ENCODE data around the gene SCYGR3.

SCYGR3 gene

DNA sequence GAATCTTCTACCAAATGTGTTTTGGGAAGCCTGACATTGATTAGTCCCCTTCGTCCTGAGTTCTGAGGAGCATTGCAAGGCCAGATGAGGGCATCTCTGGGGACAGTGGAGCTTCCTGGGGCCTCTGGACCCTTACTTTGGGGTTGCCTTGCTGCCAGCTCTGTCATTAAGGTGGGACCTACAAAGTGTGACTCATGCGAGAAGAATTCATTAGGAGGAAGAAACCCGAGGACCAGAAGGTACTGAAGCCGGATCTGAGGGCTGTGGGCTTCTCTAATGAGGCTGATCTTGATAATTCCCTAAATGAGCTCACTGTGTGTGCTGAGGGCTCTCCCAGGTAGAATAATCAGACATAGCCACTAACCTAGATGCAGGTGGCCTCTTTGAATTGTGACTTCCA is 16.6 kb downstream of the SCYGR3 start:
- TF ChIP-seq CTCF (conservative IDR thresholded peaks at IDR 0.05) (no peak), ZFX (IDR thresholded peaks at IDR 0.05) (no peak)

GRCh38 chr2:227597036-227597435 is 17.6 kb downstream of the SCYGR3 start:
- H3K27ac ChIP-seq, result no peak overlapping the region
- no peak for TF ChIP-seq CTCF (conservative IDR thresholded peaks at IDR 0.05)

More for the DNA sequence above, 16.6 kb downstream of the SCYGR3 start:
- no peak overlapping the region for H3K27ac ChIP-seq

DNA sequence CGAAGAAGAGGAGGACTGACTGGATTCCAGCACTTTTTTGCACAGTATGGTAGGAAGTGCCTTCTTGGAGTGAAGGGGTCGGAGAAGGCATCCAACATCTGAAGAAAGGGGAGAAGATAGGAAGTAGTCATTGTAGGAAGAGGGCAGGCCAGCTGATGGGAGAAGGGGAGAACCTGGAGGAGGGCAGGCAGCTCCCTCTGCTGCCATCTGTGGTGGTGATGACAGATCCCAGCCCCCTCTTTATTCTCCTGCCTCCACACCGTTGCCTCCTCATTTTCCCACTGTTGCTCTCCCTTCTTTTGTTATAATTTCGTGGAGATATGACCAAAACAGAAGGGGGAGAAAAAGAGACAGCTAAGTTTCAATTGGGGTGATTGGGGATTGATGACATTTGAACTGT is 18.8 kb downstream of the SCYGR3 start:
- H3K27ac ChIP-seq, result no peak overlapping the region
- TF ChIP-seq ZFX (IDR thresholded peaks at IDR 0.05), result no peak
- no peak for TF ChIP-seq CTCF (conservative IDR thresholded peaks at IDR 0.05)

- no peak for TF ChIP-seq ZFX (IDR thresholded peaks at IDR 0.05)
- TF ChIP-seq CTCF (conservative IDR thresholded peaks at IDR 0.05), result no peak
- no peak overlapping the region for H3K27ac ChIP-seq
Observed at GRCh38 chr2:227592694-227593387, 21.8 kb downstream of the SCYGR3 start.

- TF ChIP-seq ZFX (IDR thresholded peaks at IDR 0.05) (no peak), CTCF (conservative IDR thresholded peaks at IDR 0.05) (no peak)
- H3K27ac ChIP-seq, result no peak overlapping the region
Observed at GRCh38 chr2:227582369-227582768, 32.3 kb downstream of the SCYGR3 start.

- H3K27ac ChIP-seq, result no peak overlapping the region
- no peak for TF ChIP-seq ZFX (IDR thresholded peaks at IDR 0.05)
- TF ChIP-seq CTCF (conservative IDR thresholded peaks at IDR 0.05), result no peak
Observed at GRCh38 chr2:227579791-227580190, 34.8 kb downstream of the SCYGR3 start.

GRCh38 chr2:227578642-227579041 is 36.0 kb downstream of the SCYGR3 start:
- TF ChIP-seq ZFX (IDR thresholded peaks at IDR 0.05) (no peak), CTCF (conservative IDR thresholded peaks at IDR 0.05) (peak; percentile 10; the same call in 1 of the 2 replicates)

More at GRCh38 chr2:227578642-227579041, 36.0 kb downstream of the SCYGR3 start:
- H3K27ac ChIP-seq, result no peak overlapping the region

Data from C4-2B (cell line).